ENCODE results near the gene SIK3.

DNA sequence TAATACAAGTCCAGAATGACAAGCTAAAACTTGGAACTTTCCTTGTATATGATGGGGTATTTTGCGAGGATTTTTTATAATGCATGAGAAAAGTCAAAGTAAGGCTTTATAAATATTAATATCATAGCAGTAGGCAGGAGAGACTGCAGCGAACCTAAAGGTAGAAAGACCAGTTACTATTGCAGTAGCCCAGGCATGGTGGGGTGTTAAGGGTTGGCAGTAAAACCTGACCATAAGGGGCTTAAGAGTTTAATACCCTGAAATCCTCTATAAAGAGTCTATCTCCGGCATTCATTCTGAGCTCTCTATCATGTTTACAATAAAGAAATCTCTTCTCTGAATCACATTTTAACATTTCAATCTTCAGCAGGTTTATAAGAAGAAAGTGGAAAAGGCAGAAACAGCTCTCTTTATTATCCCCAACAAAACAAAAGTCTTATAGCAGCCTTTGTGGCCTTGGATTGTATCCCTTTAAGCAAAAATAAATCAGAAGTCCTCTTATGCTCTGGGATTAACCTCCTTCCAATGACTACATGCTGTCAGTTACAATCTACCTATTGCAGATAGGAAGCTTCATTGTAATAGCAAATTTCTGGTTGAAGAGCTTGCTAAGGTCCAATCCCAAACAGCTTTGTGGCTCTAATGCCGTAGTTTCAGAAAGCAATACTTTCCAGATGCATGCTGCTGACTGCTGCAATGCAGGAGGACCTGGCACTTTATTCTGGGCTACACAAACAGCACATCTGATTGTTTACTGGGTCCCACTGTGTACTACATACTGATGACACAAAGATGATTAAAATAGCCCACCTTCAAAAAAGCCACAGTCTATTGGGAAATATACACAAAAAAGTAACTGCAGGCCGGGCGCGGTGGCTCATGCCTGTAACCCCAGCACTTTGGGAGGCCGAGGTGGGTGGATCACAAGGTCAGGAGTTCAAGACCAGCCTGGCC lies 45.8 kb downstream of the SIK3 start:
- TF ChIP-seq POLR2AphosphoS5 (IDR thresholded peaks at IDR 0.05; ENCODE audit: borderline replicate concordance, low read depth, low read length), result no peak
- no peak for TF ChIP-seq EZH2 (IDR thresholded peaks at IDR 0.05)

Data from SK-N-MC (cell line).